Sigmoid colon (tissue), 7 donors: ENCODE data around the gene C19orf73. TPM values are rescaled to one million over a fixed set of nuclear protein-coding genes. Genes with fewer than 3 reads are reported as not detected.
"Not testable (repeated sequence)": the region's sequence is repeated elsewhere in the genome, so short reads cannot be mapped to it uniquely, and the experiment has no call there.

Experiments used
- DNase-seq: peaks from one replicate; pipeline ENCODE4 v3.0.0-alpha.2; 2019
- H3K27ac ChIP-seq, 4 donors: fragments of 200-600 bp; sonication (generic); one replicate each; pipeline ENCODE4 v1.5.1; 2016 to 2019; ENCODE audit warnings: mild to moderate bottlenecking in 1 of 4
- H3K27me3 ChIP-seq, 3 donors: fragments of 200-600 bp; sonication (generic); one replicate each; pipeline ENCODE4 v1.5.1; 2019; ENCODE audit warnings: mild to moderate bottlenecking in 1 of 3
- H3K36me3 ChIP-seq, 4 donors: fragments of 200-600 bp; sonication (generic); one replicate each; pipeline ENCODE4 v1.5.1; 2016 to 2019
- H3K4me1 ChIP-seq, 4 donors: fragments of 200-600 bp; sonication (generic); one replicate each; pipeline ENCODE4 v1.5.1; 2017 to 2019
- H3K4me3 ChIP-seq, 4 donors: fragments of 200-600 bp; sonication (generic); one replicate each; pipeline ENCODE4 v1.5.1; 2017 to 2019; ENCODE audit warnings: mild to moderate bottlenecking in 2 of 4, moderate library complexity in 1 of 4
- H3K9me3 ChIP-seq, 4 donors: fragments of 200-600 bp in 3 of 4; sonication (generic) in 3 of 4; one replicate each; pipeline versions ENCODE4 v1.5.1 to v1.6.1; 2013 to 2019
- CTCF ChIP-seq, 4 experiments: fragments of 450-650 bp in 3 of 4; fragments of 200-600 bp in 1 of 4; IDR thresholded peaks; one replicate each; pipeline ENCODE4 v1.5.1; 2016 to 2019; ENCODE audit warnings: antibody characterized with exemption in 4 of 4, mild to moderate bottlenecking in 3 of 4, moderate library complexity in 2 of 4
- EP300 ChIP-seq, 4 donors: sonication (generic); formaldehyde crosslinking; IDR thresholded peaks; one replicate each; pipeline ENCODE4 v1.6.1; 2017; ENCODE audit warnings: antibody characterized with exemption in 4 of 4
- POLR2A ChIP-seq, 2 donors: fragments of 450-650 bp; IDR thresholded peaks; one replicate each; pipeline ENCODE4 v1.6.1; 2016; ENCODE audit warnings: antibody characterized with exemption in 2 of 2, mild to moderate bottlenecking in 2 of 2, moderate library complexity in 2 of 2
- POLR2AphosphoS5 ChIP-seq, 4 donors: sonication (generic); formaldehyde crosslinking; IDR thresholded peaks; one replicate each; pipeline ENCODE4 v1.6.1; 2017; ENCODE audit warnings: antibody characterized with exemption in 4 of 4
- WGBS, 2 donors: extraction: QIAGEN DNeasy Blood & Tissue Kit; methylation state at CpG; one replicate each; pipeline ENCODE4 v1.1.7; 2013; 5-methylcytosine and 5-hydroxymethylcytosine counted together
- intact Hi-C: fragments of 100-400 bp; cut with DNase I; formaldehyde crosslinking; loops from one replicate; pipeline ENCODE4 v1.15.1; 2023
- polyA plus RNA-seq, 3 donors: library from polyadenylated mRNA; stranded (reverse); fragments of 200-250 nt; gene quantifications; one replicate each; pipeline ENCODE4 v1.2.3, GENCODE V29; 2013
- total RNA-seq, 4 donors: library from RNA; depleted of rRNA; stranded (reverse); fragments of >200 nt; gene quantifications; one replicate each; pipeline ENCODE4 v1.1.0, GENCODE V29; 2016
- donor health status: healthy with polysubstance abuse.
- donor health status: Bipolar disorder and iron deficiency.
- donor health status: healthy.

The C19orf73 gene
- total and polyA plus RNA-seq, 7 donors, result 1.6 to 5.1 (median 2.3) TPM; not detected in 1

DNA sequence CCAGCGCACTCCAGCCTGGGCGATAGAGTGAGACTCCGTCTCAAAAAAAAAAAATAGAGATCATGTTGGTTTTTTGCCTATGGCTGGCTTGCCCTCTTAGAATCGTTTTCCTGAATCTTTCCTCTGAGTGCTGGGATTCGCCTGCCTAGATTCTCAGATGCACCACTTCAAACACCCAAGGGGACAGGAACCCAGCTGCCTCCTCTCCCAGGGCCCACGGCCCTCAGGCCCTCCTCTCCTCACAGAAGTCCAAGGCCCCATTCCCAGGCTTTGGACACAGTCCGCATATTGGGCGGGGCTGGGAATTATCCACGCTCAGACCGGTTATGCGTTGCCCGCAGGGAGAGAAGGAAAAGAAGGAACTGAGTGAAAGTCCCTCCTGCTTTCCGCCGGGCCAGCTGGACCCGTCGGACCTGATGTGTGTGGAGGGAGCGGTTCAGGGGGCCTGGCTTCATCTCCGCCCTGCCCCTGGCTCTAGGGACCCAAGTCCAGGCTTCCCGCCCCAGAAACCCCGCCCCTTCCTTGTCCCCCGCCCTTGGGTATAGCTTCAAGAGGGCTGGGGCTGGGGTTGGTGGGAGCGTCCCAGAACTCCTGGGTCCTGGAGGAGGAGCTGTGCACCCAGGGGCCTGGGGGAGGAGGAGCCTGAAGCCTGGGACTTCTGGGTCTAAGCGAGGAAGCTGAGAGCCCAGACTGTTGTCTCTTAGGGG, 6.2 kb upstream of the C19orf73 start:
- intact Hi-C loops, result no loop called here
- TF ChIP-seq POLR2A (IDR thresholded peaks at IDR 0.05) (no peak), POLR2AphosphoS5 (IDR thresholded peaks at IDR 0.05) (no peak), EP300 (IDR thresholded peaks at IDR 0.05) (no peak), CTCF (IDR thresholded peaks at IDR 0.05) (no peak)

DNA sequence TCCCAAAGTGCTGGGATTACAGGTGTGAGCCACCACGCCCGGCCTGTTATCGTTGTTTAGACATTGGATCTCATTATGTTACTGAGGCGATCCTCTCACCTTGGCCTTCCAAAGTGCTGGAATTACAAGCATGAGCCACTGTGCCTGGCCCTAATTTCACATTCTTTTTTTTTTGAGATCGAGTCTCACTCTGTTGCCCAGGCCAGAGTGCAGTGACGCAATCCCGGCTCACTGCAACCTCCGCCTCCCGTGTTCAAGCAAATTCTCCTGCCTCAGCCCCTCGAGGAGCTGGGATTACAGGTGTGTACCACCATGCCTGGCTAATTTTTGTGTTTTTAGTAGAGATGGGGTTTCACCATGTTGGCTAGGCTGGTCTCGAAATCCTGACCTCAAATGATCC, 4.3 kb upstream of the C19orf73 start:
- WGBS, 2 donors, result 84 to 93% methylated on average over 11 of the region's 11 CpGs
- H3K36me3 ChIP-seq, intact Hi-C loops, H3K27me3 ChIP-seq, H3K9me3 ChIP-seq, H3K4me3 ChIP-seq, H3K27ac ChIP-seq, DNase-seq: not testable (repeated sequence)
- H3K4me1 ChIP-seq, result peaks cover 0 to 28% (median 23%) of the 10 kb centered on the region in 4 donors

More for the DNA sequence above, 6.2 kb upstream of the C19orf73 start:
- H3K4me3 ChIP-seq, result no peak overlapping the region
- H3K4me1 ChIP-seq, result peaks cover 0 to 22% (median 12%) of the 10 kb centered on the region in 4 donors
- no peaks in the 10 kb centered on the region for H3K9me3 ChIP-seq
- H3K36me3 ChIP-seq, result no peaks in the 10 kb centered on the region
- H3K27me3 ChIP-seq, result no peaks in the 10 kb centered on the region
- 14 to 53% methylated on average over 23 of the region's 23 CpGs for WGBS, 2 donors
- no peak overlapping the region for H3K27ac ChIP-seq
- DNase-seq, result no peak

- H3K4me3 ChIP-seq, H3K9me3 ChIP-seq, H3K27me3 ChIP-seq, intact Hi-C loops, H3K36me3 ChIP-seq, DNase-seq, H3K27ac ChIP-seq: not testable (repeated sequence)
- 78 to 89% methylated on average over 10 of the region's 10 CpGs for WGBS, 2 donors
- H3K4me1 ChIP-seq, result peaks cover 0 to 31% (median 26%) of the 10 kb centered on the region in 4 donors
These were observed 2.9 kb upstream of the C19orf73 start for GRCh38 chr19:49121841-49122240.

GRCh38 chr19:49120868-49121267, 1.9 kb upstream of the C19orf73 start:
- TF ChIP-seq EP300 (IDR thresholded peaks at IDR 0.05), result no peak
- no peak for TF ChIP-seq POLR2A (IDR thresholded peaks at IDR 0.05)
- TF ChIP-seq CTCF (IDR thresholded peaks at IDR 0.05), result no peak
- no peak for TF ChIP-seq POLR2AphosphoS5 (IDR thresholded peaks at IDR 0.05)
- intact Hi-C loops, result no loop called here

GRCh38 chr19:49120325-49120683, 1.4 kb upstream of the C19orf73 start:
- intact Hi-C loops, result no loop called here
- Histone ChIP-seq H3K36me3 (no peaks in the 10 kb centered on the region), H3K27ac (peak overlapping the region in 1 of 4 donors; percentile 95), H3K4me1 (peaks cover 0 to 31% (median 26%) of the 10 kb centered on the region in 4 donors), H3K9me3 (no peaks in the 10 kb centered on the region), H3K27me3 (no peaks in the 10 kb centered on the region), H3K4me3 (peak overlapping the region in 2 of 4 donors; percentile 66 to 69)
- 18 to 21% methylated on average over 16 of the region's 16 CpGs for WGBS, 2 donors
- TF ChIP-seq CTCF (IDR thresholded peaks at IDR 0.05) (no peak), EP300 (IDR thresholded peaks at IDR 0.05) (no peak), POLR2AphosphoS5 (IDR thresholded peaks at IDR 0.05) (no peak), POLR2A (IDR thresholded peaks at IDR 0.05) (no peak)
- DNase-seq, result no peak

More at GRCh38 chr19:49120868-49121267, 1.9 kb upstream of the C19orf73 start:
- H3K27me3 ChIP-seq, result no peaks in the 10 kb centered on the region
- no peak for DNase-seq
- H3K27ac ChIP-seq, result no peak overlapping the region
- H3K36me3 ChIP-seq, result no peaks in the 10 kb centered on the region
- 90 to 96% methylated on average over 2 of the region's 2 CpGs for WGBS, 2 donors
- peaks cover 0 to 31% (median 26%) of the 10 kb centered on the region in 4 donors for H3K4me1 ChIP-seq
- no peak overlapping the region for H3K4me3 ChIP-seq
- no peaks in the 10 kb centered on the region for H3K9me3 ChIP-seq
